ENCODE results near the gene PATE4.

PATE4 gene

GRCh38 chr11:125887373-125888324 is 54.5 kb downstream of the PATE4 start, which contains the start of gene HYLS1:
HYLS1 (plus strand) TSS chr11:125887668; CDS start chr11:125899369, 11,701 bp downstream.
- DNase-seq (ENCODE audit: low read depth, low spot score): peak; percentile 96
